Endothelial cell of umbilical vein (primary cell): ENCODE results near the gene IQCE.

Experiments
- CTCF ChIP-seq, 2 donors: IDR thresholded peaks; 1 replicate in 1 of 2; 2 replicates in 1 of 2; pipeline ENCODE4 v1.5.1; 2011; ENCODE audit warnings: low read length in 2 of 2, mild to moderate bottlenecking in 2 of 2, moderate library complexity in 2 of 2, control low read depth in 1 of 2, inconsistent platforms in 1 of 2, low read depth in 1 of 2; ENCODE audit not compliant: insufficient read depth in 1 of 2; ENCODE audit errors: extremely low read depth in 1 of 2
- GATA2 ChIP-seq: IDR thresholded peaks from 2 replicates; pipeline ENCODE4 v1.7.0; 2011; ENCODE audit warnings: low read depth, mild to moderate bottlenecking, moderate library complexity, mixed read lengths, low read length; ENCODE audit not compliant: insufficient read length, insufficient read depth
- POLR2A ChIP-seq: IDR thresholded peaks from 2 replicates; pipeline ENCODE4 v1.6.1; 2012; ENCODE audit warnings: low read depth, mild to moderate bottlenecking, control low read depth, low read length

GRCh38 chr7:2637066-2637471, 78.3 kb downstream of the IQCE start:
- TF ChIP-seq CTCF (IDR thresholded peaks at IDR 0.05; ENCODE audit: extremely low read depth in 1 of 2, insufficient read depth in 1 of 2, low read depth in 1 of 2, low read length in 2 of 2) (no peak), POLR2A (no peak), GATA2 (no peak)
